Choroid plexus epithelial cell (primary cell): ENCODE measurements around the gene PIP4K2C.

ENCODE experiments used
- DNase-seq: peaks from one replicate; pipeline ENCODE4 v3.0.0-alpha.2; 2010; ENCODE audit warnings: low read depth
- H3K4me3 ChIP-seq: 2 replicates; pipeline ENCODE4 v1.5.1; 2011; ENCODE audit warnings: low read depth, mild to moderate bottlenecking, control low read depth, low read length, moderate library complexity
- CTCF ChIP-seq: conservative IDR thresholded peaks from 2 replicates; pipeline ENCODE4 v1.5.1; 2011; ENCODE audit warnings: low read depth, mild to moderate bottlenecking, control low read depth, inconsistent platforms, low read length, moderate library complexity

The PIP4K2C gene

GRCh38 chr12:57623811-57624390, 32.9 kb downstream of the PIP4K2C start:
- DNase-seq: no peak
- TF ChIP-seq CTCF: no peak
- H3K4me3 ChIP-seq: no peak overlapping the region

GRCh38 chr12:57624441-57625220, 33.6 kb downstream of the PIP4K2C start:
- DNase-seq: no peak
- no peak for TF ChIP-seq CTCF
- H3K4me3 ChIP-seq: no peak overlapping the region

- no peak overlapping the region for H3K4me3 ChIP-seq
- no peak for TF ChIP-seq CTCF
- no peak for DNase-seq
Observed at GRCh38 chr12:57625261-57626032, 34.5 kb downstream of the PIP4K2C start.

- no peak overlapping the region for H3K4me3 ChIP-seq
- no peak for TF ChIP-seq CTCF
- DNase-seq: no peak
Observed at GRCh38 chr12:57626111-57626920, 35.3 kb downstream of the PIP4K2C start.

DNA sequence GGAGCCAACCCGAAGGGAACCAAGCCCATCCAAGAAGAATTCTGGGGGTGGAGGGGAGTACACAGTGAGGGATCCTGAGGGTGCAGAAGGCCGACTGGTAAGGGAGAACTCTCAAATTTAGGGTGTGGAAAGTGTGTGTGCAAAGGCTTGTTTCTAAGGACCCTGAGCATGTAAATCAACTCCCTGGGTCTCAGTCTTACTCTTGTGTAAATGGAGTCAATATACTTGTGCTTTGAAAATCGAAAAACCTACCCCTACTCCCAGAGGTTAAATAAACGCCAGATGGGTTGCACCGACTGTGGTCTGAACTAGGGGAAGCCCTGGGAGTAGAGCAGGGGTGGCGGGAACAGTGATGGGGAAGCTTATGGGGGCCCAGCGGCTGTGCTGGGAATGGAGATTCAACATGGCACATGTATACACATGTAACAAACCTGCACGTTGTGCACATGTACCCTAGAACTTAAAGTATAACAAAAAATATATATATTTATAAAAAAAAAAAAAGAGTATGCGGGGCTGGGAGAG, 36.0 kb downstream of the PIP4K2C start:
- H3K4me3 ChIP-seq: no peak overlapping the region

More for the DNA sequence above, 36.0 kb downstream of the PIP4K2C start:
- no peak for DNase-seq
- TF ChIP-seq CTCF: no peak
